Measurements from ENCODE around the gene NPEPL1.

- no peak for TF ChIP-seq ZNF274 (IDR thresholded peaks at IDR 0.05; ENCODE audit: low read depth, low read length)
- TF ChIP-seq YY1 (IDR thresholded peaks at IDR 0.05; ENCODE audit: insufficient read depth, insufficient read length), result no peak
Measured at GRCh38 chr20:58712806-58713731, 20.5 kb downstream of the NPEPL1 start.
